ENCODE results near the gene PSTPIP1.

DNA sequence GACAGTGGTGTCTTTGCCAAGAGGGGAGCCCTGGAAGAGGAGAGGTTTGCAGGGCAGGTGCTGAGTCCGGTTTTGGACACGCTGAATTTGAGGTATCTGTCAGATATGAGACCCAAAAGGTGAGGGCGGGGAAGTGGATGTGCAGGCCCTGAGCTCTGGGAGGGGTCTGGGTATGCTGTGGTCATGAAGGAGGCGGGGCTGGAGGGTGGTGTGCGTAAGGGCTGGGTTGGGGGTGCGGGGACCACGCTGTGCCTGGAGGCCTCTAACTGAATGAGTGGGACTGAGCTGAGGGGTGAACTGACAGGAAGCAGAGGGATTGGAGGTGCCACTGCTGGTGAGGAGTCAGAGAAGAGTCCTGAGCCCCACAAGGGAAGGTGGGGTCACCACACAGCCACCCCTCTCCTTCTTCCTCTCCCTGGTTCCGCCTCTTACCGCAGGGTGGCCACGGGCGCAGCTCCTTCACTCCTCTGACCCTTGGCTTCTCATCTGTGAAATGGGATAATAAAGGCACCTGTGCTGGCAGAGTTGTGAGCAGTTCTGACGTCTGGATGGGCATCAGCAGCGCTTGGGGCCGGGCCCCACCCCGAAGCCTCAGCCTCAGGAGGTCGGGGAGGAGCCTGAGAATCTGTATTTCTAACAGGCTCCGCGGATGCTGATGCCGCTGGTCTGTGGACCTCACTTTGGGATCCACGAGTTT, 28.8 kb downstream of the PSTPIP1 start:
- TF ChIP-seq, protein P1, sequence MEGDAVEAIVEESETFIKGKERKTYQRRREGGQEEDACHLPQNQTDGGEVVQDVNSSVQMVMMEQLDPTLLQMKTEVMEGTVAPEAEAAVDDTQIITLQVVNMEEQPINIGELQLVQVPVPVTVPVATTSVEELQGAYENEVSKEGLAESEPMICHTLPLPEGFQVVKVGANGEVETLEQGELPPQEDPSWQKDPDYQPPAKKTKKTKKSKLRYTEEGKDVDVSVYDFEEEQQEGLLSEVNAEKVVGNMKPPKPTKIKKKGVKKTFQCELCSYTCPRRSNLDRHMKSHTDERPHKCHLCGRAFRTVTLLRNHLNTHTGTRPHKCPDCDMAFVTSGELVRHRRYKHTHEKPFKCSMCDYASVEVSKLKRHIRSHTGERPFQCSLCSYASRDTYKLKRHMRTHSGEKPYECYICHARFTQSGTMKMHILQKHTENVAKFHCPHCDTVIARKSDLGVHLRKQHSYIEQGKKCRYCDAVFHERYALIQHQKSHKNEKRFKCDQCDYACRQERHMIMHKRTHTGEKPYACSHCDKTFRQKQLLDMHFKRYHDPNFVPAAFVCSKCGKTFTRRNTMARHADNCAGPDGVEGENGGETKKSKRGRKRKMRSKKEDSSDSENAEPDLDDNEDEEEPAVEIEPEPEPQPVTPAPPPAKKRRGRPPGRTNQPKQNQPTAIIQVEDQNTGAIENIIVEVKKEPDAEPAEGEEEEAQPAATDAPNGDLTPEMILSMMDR (IDR thresholded peaks at IDR 0.05; ENCODE audit: low read depth, low read length): no peak
- TF ChIP-seq EZH2phosphoT487 (IDR thresholded peaks at IDR 0.05; ENCODE audit: low read depth): no peak
